PFSK-1 (cell line): ENCODE measurements around the gene LHX2. TPM values are rescaled to one million over a fixed set of nuclear protein-coding genes. Genes with fewer than 3 reads are reported as not detected.

ENCODE experiments used
- FOXP2 ChIP-seq: optimal IDR thresholded peaks from 2 replicates; pipeline ENCODE3; 2011; ENCODE audit warnings: borderline replicate concordance, control low read depth, inconsistent platforms; ENCODE audit not compliant: insufficient read depth; ENCODE audit errors: extremely low read length, extremely low read depth
- POLR2AphosphoS5 ChIP-seq: IDR thresholded peaks from 2 replicates; pipeline ENCODE4 v1.6.1; 2012; ENCODE audit warnings: low read depth, mild to moderate bottlenecking, control low read depth, low read length, moderate library complexity
- SIN3A ChIP-seq: IDR thresholded peaks from 2 replicates; pipeline ENCODE4 v1.6.1; 2012; ENCODE audit warnings: mild to moderate bottlenecking, low read length, moderate library complexity, borderline replicate concordance; ENCODE audit not compliant: insufficient read depth
- TAF1 ChIP-seq: IDR thresholded peaks from 2 replicates; pipeline ENCODE4 v1.6.1; 2012; ENCODE audit warnings: low read length, control low read depth, borderline replicate concordance; ENCODE audit not compliant: insufficient read depth
- polyA plus RNA-seq: library from polyadenylated mRNA; unstranded; fragments of >200 nt; gene quantifications from one replicate; pipeline ENCODE4 v1.2.1, GENCODE V29; 2012; ENCODE audit warnings: low read depth, missing spikeins; ENCODE audit not compliant: insufficient read length
- TF ChIP-seq, protein P1 (sequence below), 2 experiments: IDR thresholded peaks; 2 replicates each; pipeline versions ENCODE4 v1.6.1 to v1.8.0; 2011 to 2012; ENCODE audit warnings: low read depth in 2 of 2, low read length in 2 of 2, control low read depth in 1 of 2, inconsistent platforms in 1 of 2, mild to moderate bottlenecking in 1 of 2, moderate library complexity in 1 of 2; ENCODE audit not compliant: insufficient read depth in 1 of 2

LHX2 gene, protein sequence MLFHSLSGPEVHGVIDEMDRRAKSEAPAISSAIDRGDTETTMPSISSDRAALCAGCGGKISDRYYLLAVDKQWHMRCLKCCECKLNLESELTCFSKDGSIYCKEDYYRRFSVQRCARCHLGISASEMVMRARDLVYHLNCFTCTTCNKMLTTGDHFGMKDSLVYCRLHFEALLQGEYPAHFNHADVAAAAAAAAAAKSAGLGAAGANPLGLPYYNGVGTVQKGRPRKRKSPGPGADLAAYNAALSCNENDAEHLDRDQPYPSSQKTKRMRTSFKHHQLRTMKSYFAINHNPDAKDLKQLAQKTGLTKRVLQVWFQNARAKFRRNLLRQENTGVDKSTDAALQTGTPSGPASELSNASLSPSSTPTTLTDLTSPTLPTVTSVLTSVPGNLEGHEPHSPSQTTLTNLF
- 41.3 TPM for polyA plus RNA-seq

DNA sequence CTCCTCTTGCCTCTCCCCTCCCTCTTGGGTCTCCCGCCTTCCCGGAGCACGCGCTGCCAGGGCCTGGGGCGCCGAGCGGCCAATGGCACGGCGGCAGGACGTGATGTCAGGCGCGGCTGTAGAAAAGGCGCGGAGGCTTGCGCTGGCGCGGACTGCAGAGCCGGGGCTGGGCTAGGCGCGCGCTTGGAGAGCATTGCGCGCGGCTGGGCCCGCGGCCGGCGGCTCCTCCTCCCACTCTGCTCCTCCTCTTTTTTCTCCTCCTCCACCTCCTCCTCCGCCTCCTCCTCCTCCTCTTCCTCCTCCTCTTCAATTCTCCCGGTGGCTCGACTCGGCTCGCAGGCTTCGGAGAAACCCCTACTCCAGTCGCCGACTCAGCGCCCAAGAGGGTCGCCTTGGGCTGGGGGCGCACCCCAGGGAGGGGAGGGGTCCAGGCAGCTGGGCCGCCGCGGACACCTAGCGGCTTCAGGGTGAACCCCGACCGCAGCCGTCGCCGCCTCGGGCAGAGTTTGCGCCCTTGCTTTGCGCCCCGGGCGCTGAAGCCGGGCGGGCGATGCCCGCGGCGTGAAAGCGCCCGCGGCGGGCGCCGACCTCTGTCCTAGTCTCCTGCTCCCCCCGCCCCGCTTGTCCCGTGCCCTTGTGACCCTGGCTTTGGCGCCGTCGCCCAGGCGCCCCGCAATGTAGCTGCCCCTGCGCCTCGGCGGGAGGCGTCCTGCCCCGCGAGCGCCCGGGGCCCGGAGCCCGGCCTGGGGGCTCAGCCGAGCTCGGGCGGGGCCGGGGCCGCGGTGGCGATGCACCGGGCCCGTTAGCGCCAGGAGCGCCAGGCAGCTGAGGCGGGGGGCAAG, at the start of gene LHX2:
Gene LHX2, plus strand, starts transcription at position 309 of the 842 bp plus-strand sequence. CDS start 581 bp downstream, outside the sequence.
- TF ChIP-seq POLR2AphosphoS5 (peak; percentile 71; the same call in 1 of the 2 replicates), FOXP2 (no peak), TAF1 (no peak), SIN3A (0 out of 2 replicates have a peak, but pooled peaks have one; percentile 34)
- TF ChIP-seq, protein P1, sequence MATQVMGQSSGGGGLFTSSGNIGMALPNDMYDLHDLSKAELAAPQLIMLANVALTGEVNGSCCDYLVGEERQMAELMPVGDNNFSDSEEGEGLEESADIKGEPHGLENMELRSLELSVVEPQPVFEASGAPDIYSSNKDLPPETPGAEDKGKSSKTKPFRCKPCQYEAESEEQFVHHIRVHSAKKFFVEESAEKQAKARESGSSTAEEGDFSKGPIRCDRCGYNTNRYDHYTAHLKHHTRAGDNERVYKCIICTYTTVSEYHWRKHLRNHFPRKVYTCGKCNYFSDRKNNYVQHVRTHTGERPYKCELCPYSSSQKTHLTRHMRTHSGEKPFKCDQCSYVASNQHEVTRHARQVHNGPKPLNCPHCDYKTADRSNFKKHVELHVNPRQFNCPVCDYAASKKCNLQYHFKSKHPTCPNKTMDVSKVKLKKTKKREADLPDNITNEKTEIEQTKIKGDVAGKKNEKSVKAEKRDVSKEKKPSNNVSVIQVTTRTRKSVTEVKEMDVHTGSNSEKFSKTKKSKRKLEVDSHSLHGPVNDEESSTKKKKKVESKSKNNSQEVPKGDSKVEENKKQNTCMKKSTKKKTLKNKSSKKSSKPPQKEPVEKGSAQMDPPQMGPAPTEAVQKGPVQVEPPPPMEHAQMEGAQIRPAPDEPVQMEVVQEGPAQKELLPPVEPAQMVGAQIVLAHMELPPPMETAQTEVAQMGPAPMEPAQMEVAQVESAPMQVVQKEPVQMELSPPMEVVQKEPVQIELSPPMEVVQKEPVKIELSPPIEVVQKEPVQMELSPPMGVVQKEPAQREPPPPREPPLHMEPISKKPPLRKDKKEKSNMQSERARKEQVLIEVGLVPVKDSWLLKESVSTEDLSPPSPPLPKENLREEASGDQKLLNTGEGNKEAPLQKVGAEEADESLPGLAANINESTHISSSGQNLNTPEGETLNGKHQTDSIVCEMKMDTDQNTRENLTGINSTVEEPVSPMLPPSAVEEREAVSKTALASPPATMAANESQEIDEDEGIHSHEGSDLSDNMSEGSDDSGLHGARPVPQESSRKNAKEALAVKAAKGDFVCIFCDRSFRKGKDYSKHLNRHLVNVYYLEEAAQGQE (IDR thresholded peaks at IDR 0.05; ENCODE audit: insufficient read depth in 1 of 2, low read depth in 2 of 2, low read length in 2 of 2), result peak in 1 of 2 experiments; percentile 33; a peak in 1 of 4 replicates

DNA sequence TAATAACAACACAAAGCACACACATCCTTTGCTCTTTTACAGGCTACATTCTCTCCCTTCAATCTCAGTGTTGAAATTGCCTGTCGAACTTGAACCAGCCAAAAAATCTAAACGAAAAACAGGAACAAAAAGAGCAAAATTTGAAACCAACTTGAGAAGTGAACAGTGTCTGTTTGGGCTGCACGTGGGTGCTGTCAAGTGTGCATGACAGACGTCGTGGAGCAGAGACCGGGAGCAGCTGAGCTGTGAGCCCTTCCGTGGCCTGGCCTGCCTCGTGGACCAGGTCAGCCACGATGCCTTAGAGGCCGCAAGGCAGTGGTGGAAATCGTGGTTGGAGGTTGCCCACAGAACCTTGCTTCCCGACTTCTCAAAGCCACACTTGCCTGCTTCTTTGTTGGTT, 46.8 kb upstream of the LHX2 start:
- TF ChIP-seq FOXP2, result no peak
- no peak for TF ChIP-seq SIN3A
- TF ChIP-seq, protein P1 (IDR thresholded peaks at IDR 0.05; ENCODE audit: insufficient read depth in 1 of 2, low read depth in 2 of 2, low read length in 2 of 2), result no peak
- no peak for TF ChIP-seq POLR2AphosphoS5
- TF ChIP-seq TAF1, result no peak

DNA sequence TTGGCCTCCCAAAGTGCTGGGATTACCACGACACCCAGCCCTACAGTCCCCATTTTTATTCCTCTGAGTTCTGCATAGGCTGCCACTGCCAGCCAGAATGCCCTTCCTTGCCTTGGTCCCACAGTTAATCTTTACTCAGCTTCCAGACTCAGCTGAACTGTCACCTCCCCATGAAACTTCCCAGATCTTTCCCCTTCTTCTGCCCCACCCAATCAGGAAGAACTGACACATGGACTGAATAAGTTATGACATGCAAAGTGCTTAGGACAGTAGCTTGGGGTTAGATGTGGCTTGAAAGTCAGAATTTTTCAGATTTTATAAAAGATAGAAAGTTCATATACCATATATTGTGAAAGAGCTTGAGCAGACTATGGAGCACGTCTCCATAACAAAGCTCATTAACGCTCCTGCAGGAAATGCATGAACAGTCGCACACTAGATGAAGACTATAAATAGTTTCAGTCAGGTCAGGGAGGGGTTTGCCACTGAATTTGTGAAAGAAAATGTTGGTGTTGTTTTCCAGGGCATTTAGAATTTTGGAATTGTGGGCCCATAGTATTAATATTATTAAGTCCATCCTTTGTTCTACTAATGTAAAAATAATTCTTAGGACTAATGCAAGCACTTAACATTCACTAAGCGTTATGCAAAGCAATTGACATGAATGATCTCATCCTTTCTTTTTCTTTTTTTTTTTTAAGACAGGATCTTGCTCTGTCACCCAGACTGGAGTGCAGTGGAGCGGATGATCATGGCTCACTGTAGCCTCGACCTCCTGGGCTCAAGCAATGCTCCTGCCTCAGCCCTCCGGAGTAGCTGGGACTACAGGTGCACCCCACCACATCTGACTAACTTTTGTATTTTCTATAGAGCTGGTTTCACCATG, 45.5 kb upstream of the LHX2 start:
- no peak for TF ChIP-seq TAF1

DNA sequence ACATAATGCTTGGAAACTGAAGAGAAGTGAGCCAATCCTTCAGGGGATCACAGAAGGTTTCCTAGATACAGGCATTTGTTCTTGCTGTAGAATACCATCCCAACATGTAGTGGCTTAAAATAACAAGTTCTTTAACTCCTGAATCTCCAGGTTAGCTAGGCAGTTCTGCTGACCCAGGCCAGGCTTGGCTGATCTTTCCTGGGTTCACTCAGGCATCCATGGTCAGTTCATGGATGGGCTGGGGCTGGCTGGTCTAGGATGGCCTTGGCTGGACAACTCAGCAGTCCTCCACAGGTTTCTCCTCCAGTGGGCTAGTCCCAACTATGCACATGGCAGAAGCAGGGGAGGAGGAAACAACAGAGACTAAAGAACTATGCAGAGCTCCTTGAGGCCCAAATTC, 44.2 kb upstream of the LHX2 start:
- TF ChIP-seq SIN3A, result no peak
- no peak for TF ChIP-seq FOXP2
- TF ChIP-seq, protein P1 (IDR thresholded peaks at IDR 0.05; ENCODE audit: insufficient read depth in 1 of 2, low read depth in 2 of 2, low read length in 2 of 2), result no peak
- TF ChIP-seq TAF1, result no peak
- no peak for TF ChIP-seq POLR2AphosphoS5

DNA sequence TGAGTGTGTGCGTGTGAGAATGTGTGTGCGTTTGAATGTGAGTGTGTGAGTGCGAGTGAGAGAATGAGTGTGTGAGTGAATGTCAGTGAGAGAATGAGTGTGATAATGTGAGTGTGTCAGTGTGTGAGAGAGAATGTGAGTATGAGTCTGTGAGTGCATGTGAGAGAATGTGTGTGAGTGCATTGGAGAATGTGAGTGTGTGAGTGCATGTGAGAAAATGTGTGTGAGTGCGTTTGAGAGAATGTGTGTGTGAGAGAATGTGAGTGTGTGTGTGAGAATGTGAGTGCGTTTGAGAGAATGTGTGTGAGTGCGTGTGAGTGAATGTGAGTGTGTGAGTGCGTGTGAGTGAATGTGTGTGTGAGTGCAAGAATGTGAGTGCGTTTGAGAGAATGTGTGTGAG, 39.0 kb upstream of the LHX2 start:
- TF ChIP-seq FOXP2 (no peak), POLR2AphosphoS5 (no peak), SIN3A (no peak), TAF1 (no peak)
- TF ChIP-seq, protein P1 (IDR thresholded peaks at IDR 0.05; ENCODE audit: insufficient read depth in 1 of 2, low read depth in 2 of 2, low read length in 2 of 2), result no peak
